ENCODE results near the gene RBM19. TPM values are rescaled to one million over a fixed set of nuclear protein-coding genes. Genes with fewer than 3 reads are reported as not detected.

Gene RBM19
- total and polyA plus RNA-seq, 2 of the 4 experiments (the other 2 are of a cell fraction) = 18.7 to 19.2 TPM

GRCh38 chr12:113808095-113808951 is 157.8 kb downstream of the RBM19 start:
- no peak overlapping the region for H3K56ac ChIP-seq (ENCODE audit: extremely low read depth, insufficient read depth, low read length)
- H2AK5ac ChIP-seq (ENCODE audit: low read depth, low read length) = no peak overlapping the region
- no peak overlapping the region for H3K4ac ChIP-seq (ENCODE audit: low read depth, low read length)
- no peak overlapping the region for H2BK120ac ChIP-seq (ENCODE audit: low read depth, low read length)
- H2BK5ac ChIP-seq (ENCODE audit: low read depth, low read length, poor library complexity, severe bottlenecking) = no peak overlapping the region
- H2AFZ ChIP-seq (replicated peaks; ENCODE audit: low read length, poor library complexity) = no peak overlapping the region
- no peak overlapping the region for H3K23ac ChIP-seq (ENCODE audit: low read depth, low read length)
- ChIA-PET CTCF (no interaction called here), POLR2A (ENCODE audit: unreplicated experiment) (no interaction called here)
- H3K36me3 ChIP-seq (ENCODE audit: control insufficient read depth, insufficient read depth, low read length) = no peaks in the 10 kb centered on the region
- H3K9me3 ChIP-seq (ENCODE audit: control insufficient read depth, insufficient read depth, low read length) = peaks cover 4% of the 10 kb centered on the region
- intact Hi-C loops (cut with micrococcal nuclease) (no loop called here), dilution Hi-C loops (cut with HindIII; ENCODE audit: low sequenced_read_pairs, unreplicated experiment) (no loop called here), in situ Hi-C loops (cut with MboI; ENCODE audit: low sequenced_read_pairs) (no loop called here)
- H3K27ac ChIP-seq (ENCODE audit: insufficient read depth, low read length) = no peak overlapping the region
- no peak overlapping the region for H3K9ac ChIP-seq (ENCODE audit: low read depth, low read length)
- no peak overlapping the region for H2BK20ac ChIP-seq (ENCODE audit: low read depth, low read length)
- H4K5ac ChIP-seq (ENCODE audit: low read depth, low read length) = no peak overlapping the region
- no peak overlapping the region for H3K4me2 ChIP-seq (ENCODE audit: low read depth, low read length)
- no peak for TF ChIP-seq CHD1 (IDR thresholded peaks at IDR 0.05; ENCODE audit: low read depth, low read length)
- no peak for TF ChIP-seq RAD21 (IDR thresholded peaks at IDR 0.05; ENCODE audit: low read length)
- no peak for TF ChIP-seq FOS (IDR thresholded peaks at IDR 0.05; ENCODE audit: low read depth, low read length)
- no peak for TF ChIP-seq NFE2L2 (IDR thresholded peaks at IDR 0.05; ENCODE audit: low read depth, low read length)
- no peak for TF ChIP-seq RCOR1 (IDR thresholded peaks at IDR 0.05; ENCODE audit: insufficient replicate concordance, low read length)
- no peak for TF ChIP-seq MAZ (IDR thresholded peaks at IDR 0.05; ENCODE audit: borderline replicate concordance, low read depth, low read length)
- no peak for TF ChIP-seq SMC3 (IDR thresholded peaks at IDR 0.05; ENCODE audit: low read depth, low read length)
- no peak for TF ChIP-seq MXI1 (IDR thresholded peaks at IDR 0.05; ENCODE audit: borderline replicate concordance, low read depth, low read length)
- TF ChIP-seq POLR2A (IDR thresholded peaks at IDR 0.05; ENCODE audit: low read depth, low read length) = no peak
- TF ChIP-seq MAFK (IDR thresholded peaks at IDR 0.05; ENCODE audit: low read depth, low read length) = no peak
- no peak for TF ChIP-seq CTCF (conservative IDR thresholded peaks at IDR 0.05; ENCODE audit: low read depth, low read length)
- H2AK9ac ChIP-seq (replicated peaks; ENCODE audit: low read depth, low read length, poor library complexity) = no peak overlapping the region
- H3K4me1 ChIP-seq (ENCODE audit: control insufficient read depth, insufficient read depth, low read length) = no peaks in the 10 kb centered on the region
- no peak overlapping the region for H3K4me3 ChIP-seq (ENCODE audit: insufficient read depth, low read depth, low read length)
- H3K27me3 ChIP-seq (ENCODE audit: control insufficient read depth, insufficient read depth, low read length) = no peaks in the 10 kb centered on the region
- no peaks in the 10 kb centered on the region for H3K9me1 ChIP-seq (ENCODE audit: insufficient read depth, low read length)
- WGBS, 2 experiments (ENCODE audit: extremely low coverage in 2 of 2, insufficient read length in 1 of 2) = 73% methylated on average over 2 of the region's 19 CpGs; no CpG with 5 or more reads in 1 of the 2 experiments
- H3K18ac ChIP-seq (ENCODE audit: low read depth, low read length) = no peak overlapping the region
- H4K8ac ChIP-seq (ENCODE audit: low read depth in 2 of 2, low read length in 2 of 2) = no peak overlapping the region
- no peak overlapping the region for H2BK15ac ChIP-seq (ENCODE audit: low read depth, low read length)
- DNase-seq (peak; percentile 22), ATAC-seq (ENCODE audit: low read depth) (no peak)
- H3K14ac ChIP-seq (replicated peaks; ENCODE audit: low read depth, low read length) = no peak overlapping the region
- no peaks in the 10 kb centered on the region for H3K79me1 ChIP-seq (ENCODE audit: low read depth in 1 of 2, low read length in 2 of 2)
- BruUV-seq (replicated peaks) = no TSS peak
- no peaks in the 10 kb centered on the region for H4K20me1 ChIP-seq (ENCODE audit: insufficient read depth, low read length)
- H4K91ac ChIP-seq (ENCODE audit: insufficient read depth, low read depth, low read length) = no peak overlapping the region
